LHCN-M2 (cell line): ENCODE measurements around the gene CNIH1. TPM values are rescaled to one million over a fixed set of nuclear protein-coding genes. Genes with fewer than 3 reads are reported as not detected.
"Not testable (repeated sequence)": the region's sequence is repeated elsewhere in the genome, so short reads cannot be mapped to it uniquely, and the experiment has no call there.

Experiments used
- DNase-seq: peaks from one replicate; pipeline ENCODE4 v3.0.0-alpha.2; 2012; ENCODE audit warnings: low read depth
- total RNA-seq: library from RNA; depleted of rRNA; stranded (reverse); fragments of >200 nt; gene quantifications from 2 replicates; pipeline ENCODE4 v1.2.3, GENCODE V29; 2014; rRNA removed

The CNIH1 gene
- total RNA-seq, 1 experiment from 2014 or later: 255 TPM

GRCh38 chr14:54383835-54384234 lies 57.3 kb downstream of the CNIH1 start:
- no peak for DNase-seq

- DNase-seq: no peak
Measured at GRCh38 chr14:54381821-54382220, 59.4 kb downstream of the CNIH1 start.

GRCh38 chr14:54380558-54380957 lies 60.6 kb downstream of the CNIH1 start:
- DNase-seq: not testable (repeated sequence)

- DNase-seq: not testable (repeated sequence)
Measured at GRCh38 chr14:54378893-54379292, 62.3 kb downstream of the CNIH1 start.

GRCh38 chr14:54377501-54377900 lies 63.7 kb downstream of the CNIH1 start:
- no peak for DNase-seq

GRCh38 chr14:54374117-54374884 lies 66.9 kb downstream of the CNIH1 start:
- DNase-seq: no peak

Other genes with a start within 250 kb of the CNIH1 start
- gene CDKN3, start 44.4 kb downstream of the CNIH1 start, total RNA-seq: 123 and 178 TPM in 2 replicates
- gene GMFB, start 47.6 kb upstream of the CNIH1 start, total RNA-seq: 126 and 128 TPM in 2 replicates
- 9.3 and 14.5 TPM in 2 replicates for gene CGRRF1, start 68.5 kb upstream of the CNIH1 start, total RNA-seq
- 9.2 and 12.3 TPM in 2 replicates for gene SAMD4A, start 125.8 kb upstream of the CNIH1 start, total RNA-seq